ENCODE data around the gene LAP3. TPM values are rescaled to one million over a fixed set of nuclear protein-coding genes. Genes with fewer than 3 reads are reported as not detected.

Gene LAP3
- total RNA-seq, 1 donor from 2014 or later: 101 TPM

Other genes with a start within 250 kb of the LAP3 start
- gene QDPR, start 65.1 kb upstream of the LAP3 start, total RNA-seq: 21.0 and 21.8 TPM in 2 replicates
- not detected in 2 replicates for gene CLRN2, start 62.0 kb upstream of the LAP3 start, total RNA-seq
- 40.7 and 45.7 TPM in 2 replicates for gene MED28, start 37.4 kb downstream of the LAP3 start, total RNA-seq
- not detected in 2 replicates for gene FAM184B, start 204.4 kb downstream of the LAP3 start, total RNA-seq
- 39.1 and 40.1 TPM in 2 replicates for gene DCAF16, start 233.6 kb downstream of the LAP3 start, total RNA-seq
- gene NCAPG, start 233.8 kb downstream of the LAP3 start, total RNA-seq: 60.5 and 64.0 TPM in 2 replicates

Measured in T-helper 2 cell treated with Interferon-gamma antibody and Interleukin-4, amounts not matched to agents 100 ng/mL and 5 ng/mL, for 36 hours (primary cell).